RPMI8226 (cell line): ENCODE data around the gene CDC42SE2.
"Not testable (repeated sequence)": the region's sequence is repeated elsewhere in the genome, so short reads cannot be mapped to it uniquely, and the experiment has no call there.

Experiments used
- DNase-seq: peaks from one replicate; pipeline ENCODE4 v3.0.0-alpha.2; 2015

CDC42SE2 gene

DNA sequence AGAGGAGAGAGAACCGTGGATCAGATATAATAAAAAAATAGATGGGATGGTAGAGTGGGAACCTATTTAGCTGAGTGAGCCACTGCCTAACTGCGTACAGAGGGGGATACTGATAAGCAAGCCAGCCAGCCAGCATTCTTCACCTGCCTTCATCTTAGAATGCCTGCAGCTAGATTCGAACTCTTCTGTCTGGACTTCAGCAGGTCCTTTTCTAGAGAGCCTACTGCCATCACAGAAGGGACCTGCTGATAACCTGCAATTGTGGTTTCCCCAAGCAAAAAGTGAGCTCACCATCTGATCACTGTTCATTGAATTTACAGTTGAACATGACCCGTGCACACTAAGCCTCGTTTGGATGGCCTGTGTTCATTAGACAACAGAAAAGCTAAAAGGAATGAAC, 109.4 kb downstream of the CDC42SE2 start:
- no peak for DNase-seq

DNA sequence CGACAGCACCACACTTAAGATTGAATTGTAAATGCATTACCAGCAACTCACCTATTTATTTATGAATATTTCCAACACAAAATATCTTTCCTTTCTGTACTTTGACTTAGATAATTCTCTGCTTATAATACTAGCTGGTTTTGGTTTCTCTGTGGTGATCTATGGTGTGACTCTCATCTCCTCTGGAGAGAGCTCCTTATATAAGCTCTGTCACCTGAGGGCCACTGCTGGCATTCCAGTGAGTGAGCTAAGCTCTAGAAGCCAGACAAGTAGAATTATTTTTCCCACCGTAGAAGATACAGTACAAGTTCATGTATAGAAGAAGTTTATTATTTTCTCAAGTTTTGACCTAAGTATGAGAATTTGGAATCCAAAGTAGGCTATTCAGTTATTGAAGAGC, 111.5 kb downstream of the CDC42SE2 start:
- DNase-seq = peak; percentile 39

DNA sequence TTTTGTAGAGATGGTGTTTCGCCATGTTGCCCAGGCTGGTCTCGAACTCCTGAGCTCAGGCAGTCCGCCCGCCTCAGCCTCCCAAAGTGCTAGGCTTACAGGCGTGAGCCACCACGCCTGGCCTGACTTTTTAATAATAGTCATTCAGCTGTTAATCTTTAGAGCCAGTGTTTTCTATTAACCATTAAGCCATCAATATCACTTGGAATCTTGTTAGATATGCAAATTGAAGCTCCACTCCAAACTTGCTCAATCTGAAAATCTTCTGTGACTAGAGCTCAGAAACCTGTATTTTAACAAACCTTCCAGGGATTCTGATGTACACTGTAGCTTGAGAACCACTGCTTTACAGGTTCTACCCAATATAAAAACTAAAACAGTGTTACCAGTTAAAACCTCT, 113.5 kb downstream of the CDC42SE2 start:
- no peak for DNase-seq

DNA sequence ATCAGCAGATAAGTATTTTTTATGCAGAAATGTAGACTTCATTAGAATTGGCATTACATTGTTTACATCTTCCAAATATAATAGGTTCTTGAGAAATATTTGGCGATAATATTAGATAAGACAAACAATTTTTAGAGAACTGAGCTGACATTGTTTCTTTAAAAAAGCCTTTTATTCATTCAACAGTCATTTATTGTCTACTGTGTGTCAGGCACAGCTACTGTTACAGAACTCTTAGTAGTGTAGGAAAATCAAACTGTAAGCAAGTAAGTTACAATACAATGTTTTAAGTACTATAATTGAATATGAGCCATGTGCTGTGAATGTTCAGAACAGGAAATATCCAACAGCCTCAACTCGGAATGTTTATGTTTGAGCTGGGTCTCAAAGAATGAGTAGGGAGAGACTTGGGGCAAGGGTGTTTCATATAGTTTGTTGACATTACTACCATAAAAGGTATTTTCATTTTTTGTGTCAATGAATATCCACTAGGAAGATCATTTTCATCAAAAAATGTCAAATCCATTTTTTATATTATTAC, 114.0 kb downstream of the CDC42SE2 start:
- DNase-seq = no peak

DNA sequence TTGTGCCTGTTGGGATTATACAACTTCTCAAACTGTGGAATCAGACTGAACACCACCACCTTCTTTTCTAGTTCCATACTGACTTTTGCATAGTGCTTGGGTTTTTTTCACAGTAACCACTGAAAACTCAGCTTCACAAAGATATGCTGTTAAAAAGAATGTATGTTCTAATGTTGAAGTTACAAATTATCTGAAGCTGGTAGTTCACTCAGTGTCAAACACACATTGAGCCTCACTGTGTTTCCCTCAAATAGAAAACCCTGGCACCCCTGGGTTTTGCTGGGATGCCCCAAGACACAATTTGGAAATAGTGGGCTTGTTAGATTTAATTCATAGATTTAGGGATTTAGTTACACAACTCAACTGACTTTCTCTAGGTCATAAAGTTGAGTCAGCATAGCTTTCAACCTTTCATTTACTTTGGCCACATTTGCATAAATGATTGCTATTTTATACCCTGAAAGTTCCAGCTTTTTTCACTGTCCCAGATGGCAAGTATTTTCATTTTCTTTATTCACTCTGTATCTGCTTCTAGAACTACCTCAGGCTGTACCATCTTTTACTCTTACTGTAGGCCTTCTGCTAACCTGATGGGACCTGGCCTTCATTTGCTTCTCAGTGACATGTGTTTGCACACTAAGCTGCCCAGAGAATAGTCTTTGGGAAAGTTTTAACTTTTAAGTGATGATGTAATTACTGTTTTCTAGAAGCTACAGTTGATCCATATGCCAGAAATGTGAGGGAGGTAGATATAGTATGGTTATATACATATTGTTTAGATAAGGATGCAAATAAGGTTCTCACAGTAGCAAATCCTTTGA, 115.1 kb downstream of the CDC42SE2 start:
- peak; percentile 33 for DNase-seq

DNA sequence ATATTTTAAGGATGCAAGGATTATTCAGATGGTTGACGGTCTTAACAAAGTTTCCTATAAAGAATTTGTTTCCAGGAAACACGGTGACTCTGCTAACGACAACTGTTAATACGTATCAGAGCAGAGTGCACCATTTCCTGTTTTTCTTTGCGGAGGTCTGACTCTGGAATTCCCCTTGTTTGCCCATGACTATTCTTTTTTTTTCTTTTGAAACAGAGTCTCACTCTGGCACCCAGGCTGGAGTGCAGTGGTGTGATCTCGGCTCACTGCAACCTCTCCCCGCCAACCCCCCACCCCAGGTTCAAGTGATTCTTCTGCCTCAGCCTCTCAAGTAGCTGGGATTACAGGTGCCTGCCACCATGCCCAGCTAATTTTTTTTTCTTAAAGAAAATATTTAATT, 115.9 kb downstream of the CDC42SE2 start:
- DNase-seq = peak; percentile 67

DNA sequence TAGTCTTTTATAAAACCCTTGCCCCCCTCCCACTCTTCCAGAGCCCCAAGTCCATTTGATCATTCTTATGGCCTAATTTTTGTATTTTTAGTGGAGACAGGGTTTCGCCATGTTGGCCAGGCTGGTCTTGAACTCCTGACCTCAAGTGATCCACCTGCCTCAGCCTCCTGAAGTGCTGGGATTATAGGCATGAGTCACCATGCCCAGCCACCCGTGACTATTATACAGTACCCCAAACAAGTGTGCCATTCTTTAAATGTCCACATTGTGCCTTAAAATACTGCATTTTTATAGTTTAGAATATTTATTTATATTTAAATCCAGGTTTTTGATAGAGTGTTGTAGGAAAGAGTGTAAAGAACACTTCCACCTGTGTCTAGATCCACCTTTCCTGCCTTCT, 116.4 kb downstream of the CDC42SE2 start:
- not testable (repeated sequence) for DNase-seq

DNA sequence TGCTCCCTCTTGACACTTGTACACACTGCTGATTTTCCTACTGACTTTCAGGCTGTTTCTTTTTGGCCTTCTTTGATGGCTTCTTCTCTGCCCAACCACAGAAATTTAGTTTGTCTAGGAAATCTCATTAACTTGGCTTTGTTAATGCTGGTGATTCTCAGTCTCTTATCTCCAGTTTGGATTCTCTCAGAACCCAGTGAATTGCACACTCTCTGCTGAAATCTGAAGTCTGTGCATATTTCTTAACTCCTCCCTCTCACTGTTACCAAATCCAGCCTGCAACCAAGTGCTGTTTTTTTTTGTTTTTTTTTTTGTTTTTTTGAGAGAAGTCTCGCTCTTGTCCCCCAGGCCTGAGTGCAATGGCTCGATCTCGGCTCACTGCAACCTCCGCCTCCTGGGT, 117.2 kb downstream of the CDC42SE2 start:
- peak; percentile 37 for DNase-seq

DNA sequence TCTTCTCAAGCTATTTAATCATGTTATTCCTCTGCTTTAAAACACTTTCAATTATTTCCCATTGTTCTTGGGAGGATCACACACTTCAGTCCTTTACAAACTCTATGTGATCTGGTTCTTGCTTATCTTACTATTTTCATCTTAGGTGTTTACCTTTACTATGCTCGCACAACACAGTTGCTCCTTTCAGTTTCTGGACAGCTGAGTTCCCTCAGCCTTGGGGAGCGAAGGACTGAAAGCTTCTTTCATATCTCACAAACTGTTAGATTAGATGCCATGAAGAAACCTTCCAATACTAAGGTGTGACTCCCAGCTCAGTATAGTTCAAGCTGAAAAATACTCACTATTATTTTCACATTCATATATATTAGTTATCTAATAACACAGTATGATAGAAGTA, 117.9 kb downstream of the CDC42SE2 start:
- DNase-seq = peak; percentile 47

DNA sequence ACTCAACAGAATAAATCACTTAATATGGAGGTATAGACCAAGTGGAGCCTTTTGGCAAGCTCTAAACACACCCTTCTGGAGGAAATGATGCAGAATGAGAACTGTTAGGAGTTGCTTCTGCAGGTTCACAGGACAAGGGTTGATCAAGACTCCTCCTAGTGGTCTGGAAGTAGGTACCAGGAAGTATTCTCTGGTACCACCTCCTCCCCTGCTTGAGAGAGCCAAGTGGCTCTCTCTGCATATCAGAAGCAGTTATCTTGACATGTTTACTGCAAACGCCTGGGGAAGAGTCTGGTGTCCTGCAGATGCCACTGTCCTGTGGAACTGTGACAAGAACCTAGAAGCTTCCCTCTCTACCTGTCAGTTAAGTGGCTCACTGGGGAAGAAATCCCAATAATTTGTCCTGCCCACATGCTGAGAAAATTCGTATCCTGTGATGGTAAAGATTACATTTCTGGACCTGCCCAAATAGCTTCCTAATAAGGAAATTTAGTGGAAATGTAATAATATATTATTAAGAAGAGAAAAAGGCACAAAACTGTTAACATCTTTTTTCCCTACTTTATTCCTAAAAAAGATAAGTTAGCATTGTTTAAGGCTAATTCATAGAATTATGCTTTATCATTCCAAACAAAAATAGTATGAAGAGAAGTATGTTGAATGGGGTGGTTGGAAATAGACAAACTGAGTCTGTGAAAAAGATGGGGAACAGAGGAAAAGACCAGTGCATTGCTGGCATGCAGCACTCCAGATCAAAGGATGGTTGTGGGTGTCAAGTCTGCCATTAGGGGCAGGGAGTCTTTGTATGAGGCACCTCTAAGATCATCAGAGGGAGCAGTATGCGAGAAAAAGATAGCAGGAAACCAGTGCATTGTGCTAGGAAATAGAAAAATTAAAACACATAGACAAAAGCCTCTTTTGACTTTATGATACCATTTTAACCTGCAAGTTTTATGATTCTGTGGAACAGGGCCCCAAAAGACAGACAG, 118.8 kb downstream of the CDC42SE2 start:
- DNase-seq = peak; percentile 70

DNA sequence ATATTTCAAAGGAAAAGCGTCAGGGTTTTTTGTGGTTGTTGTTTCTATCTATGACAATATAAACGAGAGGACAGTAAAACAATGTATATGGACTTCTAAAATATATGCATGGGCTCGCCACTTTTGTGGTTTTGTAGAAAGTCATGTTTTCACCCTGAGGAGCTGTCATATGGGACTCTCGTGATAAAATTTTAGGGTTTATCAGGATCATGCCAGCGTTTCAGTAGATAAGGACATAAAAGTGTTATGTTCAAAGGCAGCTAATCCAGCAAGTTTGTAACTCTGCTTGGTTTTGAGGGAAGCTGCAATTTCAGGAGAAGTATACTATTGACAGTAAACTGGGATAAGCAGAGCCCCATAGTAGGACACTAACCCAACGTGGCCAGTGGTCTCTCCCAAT, 120.3 kb downstream of the CDC42SE2 start:
- DNase-seq = no peak

DNA sequence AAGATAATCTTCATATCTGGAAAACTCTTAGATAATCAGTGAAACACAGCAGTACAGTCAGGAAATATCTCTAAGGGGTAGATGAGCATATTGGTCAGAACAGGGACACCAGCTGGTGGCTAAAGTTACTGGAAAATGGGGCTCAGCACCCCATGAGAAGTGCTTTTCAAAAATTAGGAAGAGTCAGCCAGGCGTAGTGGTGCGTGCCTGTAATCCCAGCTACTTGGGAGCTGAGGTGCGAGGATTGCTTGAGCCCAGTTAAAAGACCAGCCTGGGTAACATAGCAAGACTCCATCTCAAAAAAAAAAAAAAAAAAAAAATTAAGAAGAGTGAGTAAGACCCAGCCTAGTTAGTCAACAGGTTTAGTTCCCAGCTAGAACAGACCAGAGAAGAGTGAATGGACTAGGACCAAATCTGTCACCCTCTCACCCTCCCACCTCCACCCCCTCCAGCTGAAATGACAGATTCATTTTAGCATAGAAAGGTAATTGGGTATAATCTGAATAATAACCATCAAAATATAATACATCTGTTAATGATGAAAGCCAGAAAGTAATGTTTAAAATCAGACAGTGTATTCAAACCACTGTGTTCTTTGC, 120.9 kb downstream of the CDC42SE2 start:
- no peak for DNase-seq

DNA sequence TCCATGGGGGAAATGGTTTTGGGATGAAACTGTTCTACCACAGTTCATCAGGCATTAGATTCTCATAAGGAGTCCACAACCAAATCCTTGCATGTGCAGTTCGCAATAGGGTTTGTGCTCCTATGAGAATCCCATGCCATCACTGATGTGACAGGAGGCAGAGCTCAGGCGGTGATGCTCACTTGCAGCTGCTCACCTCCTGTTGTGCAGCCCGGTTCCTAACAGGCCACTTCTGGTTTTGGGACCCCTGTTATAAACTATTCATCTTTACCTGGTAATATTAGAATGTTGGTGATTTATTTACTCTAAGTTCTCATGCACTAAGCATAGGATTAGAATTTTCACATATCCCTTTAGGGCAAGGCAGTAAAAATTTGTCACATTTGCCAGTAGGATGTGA, 122.3 kb downstream of the CDC42SE2 start:
- no peak for DNase-seq

DNA sequence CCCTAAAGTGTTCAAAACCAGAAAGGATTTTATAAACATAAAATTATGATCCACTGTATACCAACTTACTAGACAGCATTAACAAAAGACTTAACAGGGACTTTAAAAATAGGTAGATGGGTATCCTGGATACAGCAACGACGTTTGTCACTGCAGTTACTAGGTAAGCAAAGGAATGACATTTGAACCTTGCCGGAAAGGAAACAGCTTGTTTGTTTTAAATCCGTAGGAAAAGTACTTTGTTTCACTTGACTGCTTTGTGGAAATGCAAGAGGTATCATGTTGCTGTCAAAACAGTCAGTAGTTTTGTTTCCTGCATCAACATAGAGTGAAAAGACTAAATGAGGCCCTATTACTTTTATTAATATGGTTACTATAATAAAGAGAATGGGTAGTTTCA, 122.9 kb downstream of the CDC42SE2 start:
- DNase-seq = no peak

DNA sequence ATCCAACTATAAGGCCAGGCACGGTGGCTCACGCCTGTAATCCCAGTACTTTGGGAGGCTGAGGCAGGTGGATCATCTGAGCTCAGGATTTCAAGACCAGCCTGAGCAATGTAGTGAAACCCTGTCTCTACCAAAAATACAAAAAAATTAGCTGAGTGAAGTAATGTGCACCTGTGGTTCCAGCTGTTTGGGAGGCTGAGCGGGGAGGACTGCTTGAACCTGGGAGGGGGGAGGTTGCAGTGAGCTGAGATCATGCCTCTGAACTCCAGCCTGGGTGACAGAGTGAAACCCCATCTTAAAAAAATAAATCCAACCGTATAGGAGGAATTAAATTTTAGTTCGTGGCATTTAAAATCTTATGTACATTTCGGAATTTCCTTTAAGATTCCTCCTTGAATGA, 123.4 kb downstream of the CDC42SE2 start:
- DNase-seq = no peak

DNA sequence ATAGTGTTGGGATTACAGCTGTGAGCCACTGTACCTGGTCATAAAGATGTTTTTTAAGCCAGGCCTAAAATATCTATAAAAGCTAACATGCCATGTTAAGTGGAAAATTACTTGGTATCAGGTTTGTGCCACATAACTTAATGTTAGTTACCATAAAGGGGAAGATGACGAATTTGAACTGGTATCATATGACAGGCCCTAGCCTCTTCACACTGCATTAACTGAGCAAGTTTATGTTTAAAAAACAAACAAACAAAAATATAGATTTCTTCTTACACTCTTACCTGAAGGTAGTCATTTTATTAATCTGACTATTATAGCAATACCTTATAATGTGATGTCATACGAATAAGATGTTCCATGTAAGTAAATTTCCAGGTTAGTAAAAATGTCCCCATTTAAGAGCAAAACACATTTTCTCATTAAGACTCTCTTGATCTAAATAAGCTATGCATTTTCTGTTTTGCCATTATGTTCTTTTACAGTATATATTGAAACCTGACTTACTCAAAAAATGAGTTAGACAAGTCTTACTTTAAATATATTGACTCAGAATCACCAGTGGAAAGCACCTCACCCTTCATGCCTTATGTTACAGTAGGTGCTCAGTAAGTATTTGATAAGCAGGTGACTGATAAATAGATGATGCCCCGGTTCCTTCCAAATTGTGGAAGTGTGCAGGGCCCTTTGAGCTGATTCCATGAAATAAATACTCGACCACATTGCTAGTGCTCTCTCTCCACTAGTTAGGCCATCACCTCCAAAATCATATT, 125.4 kb downstream of the CDC42SE2 start:
- no peak for DNase-seq

DNA sequence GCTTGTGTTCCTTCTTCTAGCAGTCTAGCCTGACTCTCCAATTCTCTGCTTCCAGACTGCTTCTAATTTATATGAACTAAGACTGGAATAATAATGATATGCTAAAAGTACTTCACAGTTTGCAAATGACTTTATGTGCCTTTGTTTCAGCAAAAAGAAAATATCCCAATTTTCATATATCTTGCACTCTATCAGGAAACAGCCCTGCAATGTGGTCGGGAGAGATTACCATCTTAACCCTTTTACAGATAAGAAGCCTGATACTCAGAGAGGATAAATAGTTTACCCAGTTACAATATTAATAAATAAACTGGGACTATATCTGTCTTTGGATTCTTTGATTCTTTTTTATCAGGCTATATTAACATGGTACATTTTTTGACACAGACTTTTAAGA, 126.0 kb downstream of the CDC42SE2 start:
- DNase-seq = no peak

DNA sequence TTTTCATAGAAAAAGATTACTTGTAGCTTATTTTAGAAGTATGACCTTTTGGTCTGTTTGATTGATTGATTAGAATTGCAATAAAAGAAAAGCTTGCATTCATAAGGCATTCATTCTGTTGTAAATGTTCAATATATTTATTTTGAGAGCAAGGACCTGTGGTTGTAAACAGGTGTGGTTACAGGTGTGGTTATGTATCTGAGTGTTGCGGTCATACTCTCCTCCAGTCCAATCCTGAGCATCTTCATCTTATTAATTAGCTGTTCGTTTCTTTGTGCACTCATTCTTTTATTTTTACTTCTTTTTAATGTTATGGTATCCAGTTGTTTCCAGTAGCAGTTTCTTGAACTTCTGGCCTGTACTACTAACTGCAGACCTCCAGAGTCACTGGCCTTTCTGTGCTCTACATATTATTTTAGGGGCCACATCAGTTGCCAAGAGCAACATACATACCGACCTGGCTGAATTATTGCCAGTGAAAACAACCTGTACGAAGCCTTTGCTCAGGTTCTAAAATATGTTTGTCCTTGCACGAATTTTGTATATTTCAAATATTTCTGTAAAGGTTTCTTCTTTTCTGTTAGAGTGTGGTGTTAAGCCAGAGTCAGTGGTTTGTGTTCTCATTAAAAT, 128.7 kb downstream of the CDC42SE2 start:
- no peak for DNase-seq

DNA sequence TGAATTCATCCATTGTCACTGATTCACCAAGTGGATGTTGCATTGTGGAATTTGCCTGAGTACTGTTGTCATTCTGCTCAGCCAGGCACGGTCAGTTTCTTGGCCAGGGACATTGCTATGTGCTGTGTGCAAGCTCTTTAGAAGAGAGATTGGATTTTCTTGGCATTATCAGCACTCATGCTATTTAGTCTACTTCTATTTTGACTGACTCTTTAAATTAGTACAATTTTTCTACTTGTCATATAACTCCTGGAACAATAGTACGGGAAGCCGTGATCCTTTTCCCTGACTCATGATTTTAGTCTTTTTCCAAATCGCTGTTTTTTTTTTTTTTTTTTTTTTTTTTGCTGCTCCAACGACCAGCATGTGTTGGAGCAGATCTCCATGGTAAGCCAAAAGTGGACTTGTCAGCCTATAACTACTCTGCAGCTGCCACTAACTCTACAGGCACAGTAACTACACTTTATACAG, 129.7 kb downstream of the CDC42SE2 start:
- DNase-seq = no peak

DNA sequence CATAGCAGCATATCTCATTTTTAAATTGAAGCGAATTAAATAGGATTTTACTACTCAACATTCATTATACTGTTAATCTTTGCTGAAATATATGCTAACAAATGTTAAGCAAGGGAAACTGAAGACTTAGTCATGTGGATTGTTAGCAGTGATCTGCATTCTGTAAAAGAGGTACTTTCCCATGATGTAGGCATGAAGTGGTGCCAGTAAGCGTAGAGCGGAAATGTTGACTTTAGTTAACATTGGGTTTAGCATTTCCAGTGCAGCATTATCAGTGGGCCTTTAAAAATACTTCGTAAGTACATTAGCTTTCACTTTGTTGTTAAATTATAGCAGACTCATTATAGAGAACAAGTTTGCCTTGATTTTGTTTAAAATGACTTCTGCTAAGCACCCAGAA, 130.3 kb downstream of the CDC42SE2 start:
- DNase-seq = no peak

DNA sequence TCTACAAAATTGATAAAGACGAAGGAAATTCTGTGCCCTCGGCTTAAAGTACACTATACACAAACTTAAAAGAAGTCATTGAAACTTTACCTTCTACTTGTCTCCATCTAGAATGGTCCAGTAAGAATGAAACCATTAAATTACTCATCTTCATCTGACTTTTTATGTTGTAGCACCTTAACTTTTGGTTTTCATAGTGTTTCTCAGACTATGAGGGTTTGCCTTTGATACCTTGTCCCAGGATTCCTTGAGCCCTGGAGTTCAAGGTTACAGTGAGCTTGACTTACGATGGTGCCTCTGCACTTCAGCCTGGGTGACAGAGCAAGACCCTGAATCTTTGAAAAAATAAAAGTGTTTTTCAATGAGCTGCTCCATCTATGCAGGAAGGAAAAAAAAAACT, 132.2 kb downstream of the CDC42SE2 start:
- no peak for DNase-seq
